NCI-H82 treated with DMSO at 0.1 percent for 48 hours (cell line): Measurements from ENCODE around the gene CPZ.
"Not testable (repeated sequence)": the region's sequence is repeated elsewhere in the genome, so short reads cannot be mapped to it uniquely, and the experiment has no call there.

ENCODE experiments used
- DNase-seq: peaks from one replicate; lab custom pipeline; 2025; ENCODE audit not compliant: unreplicated experiment; lab: John Stamatoyannopoulos, UW

CPZ gene

GRCh38 chr4:8634773-8635172 is 42.2 kb downstream of the CPZ start:
- not testable (repeated sequence) for DNase-seq

- DNase-seq: not testable (repeated sequence)
These were observed 43.5 kb downstream of the CPZ start for GRCh38 chr4:8635897-8636554.

- DNase-seq: no peak
These were observed 45.0 kb downstream of the CPZ start for GRCh38 chr4:8637456-8637984.

GRCh38 chr4:8639021-8639420 is 46.5 kb downstream of the CPZ start:
- no peak for DNase-seq

- DNase-seq: no peak
These were observed 47.5 kb downstream of the CPZ start for GRCh38 chr4:8639777-8640720.

- no peak for DNase-seq
These were observed 48.3 kb downstream of the CPZ start for GRCh38 chr4:8640816-8641215.

- DNase-seq: no peak
These were observed 48.7 kb downstream of the CPZ start for GRCh38 chr4:8641256-8641655.

GRCh38 chr4:8641931-8642650 is 49.5 kb downstream of the CPZ start:
- no peak for DNase-seq

GRCh38 chr4:8642651-8643321 is 50.2 kb downstream of the CPZ start:
- DNase-seq: no peak

- DNase-seq: no peak
These were observed 50.9 kb downstream of the CPZ start for GRCh38 chr4:8643441-8643840.

GRCh38 chr4:8643986-8644385 is 51.4 kb downstream of the CPZ start:
- DNase-seq: no peak

- DNase-seq: no peak
These were observed 51.9 kb downstream of the CPZ start for GRCh38 chr4:8644461-8644891.

- no peak for DNase-seq
These were observed 52.6 kb downstream of the CPZ start for GRCh38 chr4:8644966-8645752.

- no peak for DNase-seq
These were observed 53.2 kb downstream of the CPZ start for GRCh38 chr4:8645753-8646124.

- no peak for DNase-seq
These were observed 53.9 kb downstream of the CPZ start for GRCh38 chr4:8646296-8647093.

GRCh38 chr4:8647094-8647570 is 54.6 kb downstream of the CPZ start:
- DNase-seq: no peak

GRCh38 chr4:8647626-8648025 is 55.1 kb downstream of the CPZ start:
- no peak for DNase-seq

- no peak for DNase-seq
These were observed 55.7 kb downstream of the CPZ start for GRCh38 chr4:8648296-8648695.
